Gastrocnemius medialis (tissue), 4 donors: Measurements from ENCODE around the gene MTA2. TPM values are rescaled to one million over a fixed set of nuclear protein-coding genes. Genes with fewer than 3 reads are reported as not detected.

ENCODE experiments used
- ATAC-seq, 2 donors: fragments of 150-250 bp; one replicate each; pipeline ENCODE4 v1.9.1; 2016
- DNase-seq, 2 donors: peaks; one replicate each; pipeline ENCODE4 v3.0.0-alpha.2; 2019
- H3K27ac ChIP-seq, 4 donors: fragments of 200-600 bp; sonication (generic); 1 replicate in 1 of 4; 2 replicates in 3 of 4; pipeline ENCODE4 v1.5.1; 2016 to 2018; ENCODE audit warnings: mild to moderate bottlenecking in 2 of 4, moderate library complexity in 1 of 4
- H3K27me3 ChIP-seq, 3 donors: fragments of 200-600 bp; sonication (generic) in 2 of 3; 1 replicate in 1 of 3; 2 replicates in 2 of 3; pipeline versions ENCODE4 v1.5.1 to v1.6.0; 2016 to 2019; ENCODE audit warnings: mild to moderate bottlenecking in 1 of 3, moderate library complexity in 1 of 3
- H3K36me3 ChIP-seq, 2 donors: fragments of 200-600 bp; sonication (generic) in 1 of 2; one replicate each; pipeline ENCODE4 v1.5.1; 2017 to 2018
- H3K4me1 ChIP-seq, 2 donors: fragments of 200-600 bp; sonication (generic) in 1 of 2; one replicate each; pipeline ENCODE4 v1.5.1; 2016 to 2017; ENCODE audit warnings: mild to moderate bottlenecking in 2 of 2
- H3K4me3 ChIP-seq, 4 donors: fragments of 200-600 bp; sonication (generic) in 3 of 4; 1 replicate in 1 of 4; 2 replicates in 3 of 4; pipeline ENCODE4 v1.5.1; 2016 to 2019; ENCODE audit warnings: mild to moderate bottlenecking in 2 of 4
- H3K9me3 ChIP-seq, 3 donors: fragments of 200-600 bp; sonication (generic) in 2 of 3; 1 replicate in 1 of 3; 2 replicates in 2 of 3; pipeline ENCODE4 v1.5.1; 2016 to 2019
- CTCF ChIP-seq, 5 experiments: fragments of 450-650 bp in 3 of 5; fragments of 200-600 bp in 2 of 5; sonication (generic) in 2 of 5; IDR thresholded peaks in 4 of 5; conservative IDR thresholded peaks in 1 of 5; 1 replicate in 4 of 5; 2 replicates in 1 of 5; pipeline ENCODE4 v1.5.1; 2016 to 2019; ENCODE audit warnings: antibody characterized with exemption in 5 of 5, mild to moderate bottlenecking in 3 of 5, moderate library complexity in 3 of 5
- POLR2A ChIP-seq, 2 donors: fragments of 450-650 bp; IDR thresholded peaks; one replicate each; pipeline ENCODE4 v1.6.1; 2017; ENCODE audit warnings: antibody characterized with exemption in 2 of 2, mild to moderate bottlenecking in 2 of 2, moderate library complexity in 2 of 2
- in situ Hi-C, 4 donors: fragments of 200-750 bp; cut with MboI; loops; one replicate each; pipeline versions ENCODE4 v1.15.0 to v1.8.0; 2017; ENCODE audit warnings: low sequenced_read_pairs in 4 of 4
- intact Hi-C: fragments of 100-400 bp; cut with DNase I; formaldehyde crosslinking; loops from one replicate; pipeline ENCODE4 v1.15.1; 2023; ENCODE audit warnings: low total_unique reads
- total RNA-seq, 4 donors: library from RNA; depleted of rRNA; stranded (reverse); fragments of >200 nt; gene quantifications; one replicate each; pipeline versions ENCODE4 v1.1.0 to v1.2.3, GENCODE V29; 2016

The MTA2 gene
- total RNA-seq, 4 donors from 2014 or later = 28.0 to 47.1 (median 31.7) TPM

- peaks cover 86 to 90% of the 10 kb centered on the region in 2 donors for H3K4me1 ChIP-seq
- ATAC-seq (peak; percentile 40 to 42), DNase-seq (peak; percentile 89 to 94)
- H3K9me3 ChIP-seq = no peaks in the 10 kb centered on the region
- intact Hi-C loops = no loop called here
- H3K36me3 ChIP-seq = peaks cover 0 to 22% of the 10 kb centered on the region in 2 donors
- H3K27me3 ChIP-seq = no peaks in the 10 kb centered on the region
- in situ Hi-C loops = loop anchor here in 2 of 4 donors (10.0 kb wide), 3 partner anchors 61 to 161 kb away; no protein-coding TSS in a partner anchor
- peak overlapping the region in 2 of 4 donors; percentile 8 to 23 for H3K4me3 ChIP-seq
- H3K27ac ChIP-seq = peak overlapping the region; percentile 97 to 100 (median 100)
- peak in 1 of 2 donors; percentile 35 for TF ChIP-seq POLR2A (IDR thresholded peaks at IDR 0.05)
- no peak for TF ChIP-seq CTCF (IDR thresholded peaks at IDR 0.05 in 4 of 5, conservative IDR thresholded peaks at IDR 0.05 in 1 of 5)
Observed at GRCh38 chr11:62556108-62556874, 45.4 kb downstream of the MTA2 start.

DNA sequence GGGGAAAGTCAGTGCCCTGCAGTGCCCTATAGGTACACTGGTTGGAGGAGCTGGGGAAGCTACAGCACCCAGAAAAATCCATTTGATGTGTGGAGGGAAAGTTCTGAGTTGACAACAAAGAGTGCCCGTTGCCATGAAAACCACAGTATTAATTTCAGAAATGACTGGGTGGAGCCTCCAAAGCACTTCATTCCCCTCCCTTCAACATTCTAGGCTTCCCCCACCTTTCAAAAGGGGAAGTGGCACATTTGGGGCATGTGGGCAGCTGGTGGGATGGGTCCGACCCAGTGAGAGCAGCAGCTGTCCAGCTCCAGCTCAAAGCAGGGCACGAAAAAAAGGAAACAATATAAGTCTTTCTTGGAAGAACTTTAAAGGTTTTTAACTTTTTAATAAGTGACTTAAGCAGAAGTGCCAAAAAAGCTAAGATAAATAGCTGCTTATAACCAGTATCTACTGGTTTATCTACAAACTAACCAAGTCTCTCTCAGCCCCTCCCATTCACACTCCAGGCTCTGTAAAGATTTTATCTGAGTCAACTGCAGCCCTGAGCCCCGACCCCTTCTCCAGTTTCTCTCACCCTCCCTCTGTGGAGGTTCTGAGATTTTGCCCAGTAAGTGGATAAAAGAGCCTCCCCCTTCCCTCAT lies 46.1 kb downstream of the MTA2 start:
- in situ Hi-C loops = loop anchor here in 2 of 4 donors (10.0 kb wide), 3 partner anchors 61 to 161 kb away; no protein-coding TSS in a partner anchor
- Histone ChIP-seq H3K4me1 (peaks cover 86 to 90% of the 10 kb centered on the region in 2 donors), H3K4me3 (peak overlapping the region in 2 of 4 donors; percentile 8 to 23), H3K27me3 (no peaks in the 10 kb centered on the region), H3K9me3 (no peaks in the 10 kb centered on the region), H3K36me3 (peaks cover 0 to 22% of the 10 kb centered on the region in 2 donors), H3K27ac (peak overlapping the region; percentile 97 to 100 (median 100))
- DNase-seq (no peak), ATAC-seq (no peak)
- intact Hi-C loops = no loop called here
- no peak for TF ChIP-seq CTCF (IDR thresholded peaks at IDR 0.05 in 4 of 5, conservative IDR thresholded peaks at IDR 0.05 in 1 of 5)
- TF ChIP-seq POLR2A (IDR thresholded peaks at IDR 0.05) = no peak

DNA sequence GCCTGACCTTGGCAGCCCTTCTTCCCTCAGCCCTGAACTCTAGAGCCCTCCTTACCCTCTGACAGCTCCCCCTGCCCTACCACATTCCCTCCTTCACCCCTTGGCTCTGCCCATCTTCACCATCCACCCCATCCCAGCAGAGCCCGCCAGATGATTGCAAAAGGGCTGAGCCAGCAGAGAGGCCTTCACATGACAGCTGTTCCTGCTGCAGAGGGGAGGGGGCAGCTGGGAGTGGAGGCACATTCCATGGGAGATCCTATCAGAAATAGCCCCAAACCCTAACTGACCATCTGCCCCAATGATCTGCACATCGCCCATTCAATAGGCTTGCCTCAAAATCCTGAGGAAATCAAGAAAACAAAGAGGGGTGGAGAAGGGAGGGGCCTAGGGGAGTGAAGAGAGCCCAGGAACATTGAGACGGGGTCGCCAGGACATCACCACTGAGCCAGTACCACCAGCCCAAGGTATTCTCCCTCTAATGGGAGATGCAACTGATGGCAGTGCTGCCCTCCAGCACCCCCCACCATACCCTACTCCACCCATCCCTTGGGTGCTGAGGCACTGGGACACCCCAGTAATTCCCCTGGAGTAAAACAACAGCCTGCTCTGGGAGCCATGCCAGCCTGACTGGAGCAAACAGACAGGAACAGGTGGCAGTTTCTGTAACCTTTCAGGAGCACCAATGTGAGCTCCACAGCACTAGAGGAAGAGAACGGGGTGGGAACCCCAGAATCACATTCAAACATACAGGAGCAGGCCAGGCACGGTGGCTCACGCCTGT lies 47.1 kb downstream of the MTA2 start:
- H3K4me1 ChIP-seq = peaks cover 85 to 89% of the 10 kb centered on the region in 2 donors
- H3K4me3 ChIP-seq = peak overlapping the region in 1 of 4 donors; percentile 41
- no peaks in the 10 kb centered on the region for H3K9me3 ChIP-seq
- peak; percentile 21 to 40 for ATAC-seq
- no peaks in the 10 kb centered on the region for H3K27me3 ChIP-seq
- H3K27ac ChIP-seq = peak overlapping the region; percentile 97 to 100 (median 100)
- no peak for TF ChIP-seq CTCF (IDR thresholded peaks at IDR 0.05 in 4 of 5, conservative IDR thresholded peaks at IDR 0.05 in 1 of 5)
- intact Hi-C loops = no loop called here
- H3K36me3 ChIP-seq = peaks cover 0 to 18% of the 10 kb centered on the region in 2 donors
- DNase-seq = peak; percentile 80 to 94
- in situ Hi-C loops = loop anchor here in 2 of 4 donors (10.0 kb wide), 3 partner anchors 60 to 160 kb away; no protein-coding TSS in a partner anchor

DNA sequence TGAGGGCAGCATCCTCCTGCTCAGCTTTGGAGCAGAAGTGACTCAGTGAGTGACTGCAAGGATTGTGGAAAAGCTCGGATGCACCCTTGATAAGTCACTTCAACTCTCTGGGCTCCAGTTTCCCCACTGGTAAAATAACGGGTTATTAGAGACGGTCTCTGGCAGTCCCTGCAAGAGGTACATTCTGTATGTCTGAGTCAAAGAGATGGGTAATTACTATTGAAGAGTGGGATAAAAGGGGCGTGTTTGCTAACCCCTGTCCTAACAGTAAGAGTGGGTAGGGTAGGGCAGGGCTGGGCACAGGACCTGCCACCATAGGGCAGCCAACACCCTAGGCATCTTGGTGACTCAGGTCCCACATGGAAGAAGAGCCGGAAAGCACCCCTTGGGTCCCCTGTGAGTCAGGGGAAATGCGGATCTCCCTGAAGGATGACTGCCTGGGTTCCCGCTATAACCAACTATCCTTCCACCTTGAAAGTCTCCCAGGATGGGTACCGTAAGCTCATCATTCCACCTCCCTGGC lies 47.8 kb downstream of the MTA2 start:
- peaks cover 88 to 89% of the 10 kb centered on the region in 2 donors for H3K4me1 ChIP-seq
- H3K27ac ChIP-seq = peak overlapping the region; percentile 97 to 100 (median 100)
- TF ChIP-seq POLR2A (IDR thresholded peaks at IDR 0.05) (no peak), CTCF (IDR thresholded peaks at IDR 0.05 in 4 of 5, conservative IDR thresholded peaks at IDR 0.05 in 1 of 5) (no peak)
- peaks cover 0 to 11% of the 10 kb centered on the region in 2 donors for H3K36me3 ChIP-seq
- intact Hi-C loops = no loop called here
- in situ Hi-C loops = loop anchor here in 2 of 4 donors (10.0 kb wide), 3 partner anchors 59 to 159 kb away; no protein-coding TSS in a partner anchor
- ATAC-seq = peak; percentile 14 to 24
- H3K27me3 ChIP-seq = no peaks in the 10 kb centered on the region
- peak; percentile 68 to 70 for DNase-seq
- no peaks in the 10 kb centered on the region for H3K9me3 ChIP-seq
- H3K4me3 ChIP-seq = peak overlapping the region; percentile 29 to 41 (median 36)
